HG02798 (cell line): ENCODE data around the gene ELOVL4.

ENCODE experiments used
- ATAC-seq: cut with Tn5 transposase; IDR thresholded peaks from one replicate; pipeline ENCODE4 v1.9.1; 2021; ENCODE audit warnings: mild to moderate bottlenecking; ENCODE audit not compliant: unreplicated experiment, poor library complexity

Gene ELOVL4

GRCh38 chr6:79922018-79922417 lies 25.3 kb downstream of the ELOVL4 start:
- ATAC-seq = no peak

GRCh38 chr6:79913369-79913768 lies 34.0 kb downstream of the ELOVL4 start:
- no peak for ATAC-seq

DNA sequence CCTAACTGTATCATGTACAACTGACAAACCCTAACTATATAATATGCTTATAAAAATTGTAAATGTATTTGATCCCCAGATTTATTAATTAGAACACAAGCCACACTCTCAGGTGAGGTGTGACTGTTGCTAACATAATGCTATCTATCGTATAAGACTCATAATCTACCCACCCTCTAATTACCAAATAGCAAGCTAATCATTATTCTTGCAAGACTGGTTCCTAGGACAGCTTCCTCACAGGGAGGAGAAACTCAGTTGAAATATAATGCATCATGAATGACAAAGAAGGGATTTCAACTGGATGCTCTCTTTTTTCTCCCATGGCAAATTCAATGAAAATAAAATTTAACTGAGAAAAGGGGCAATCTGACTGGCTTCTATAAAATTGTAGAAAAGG lies 35.4 kb downstream of the ELOVL4 start:
- ATAC-seq = no peak

- no peak for ATAC-seq
Observed at GRCh38 chr6:79909517-79909916, 37.8 kb downstream of the ELOVL4 start.

- ATAC-seq = no peak
Observed at GRCh38 chr6:79902046-79902445, 45.3 kb downstream of the ELOVL4 start.

DNA sequence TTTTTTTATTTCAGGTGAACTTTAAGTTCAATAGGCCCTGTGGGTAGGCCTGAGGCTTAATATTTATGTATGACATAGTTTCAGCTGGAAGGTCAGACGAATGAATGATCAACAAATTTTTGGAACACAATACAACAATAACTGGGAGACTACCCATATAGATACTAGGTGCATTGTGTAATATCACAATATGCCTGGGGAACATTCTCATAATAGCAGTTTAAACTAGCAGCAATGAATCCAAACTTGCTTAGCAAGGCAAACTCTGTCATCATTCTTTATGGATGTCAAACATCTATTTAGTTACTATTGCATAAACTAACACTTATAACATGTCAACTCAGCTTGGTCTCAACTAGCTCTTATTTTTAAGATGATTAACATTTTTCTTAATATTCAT lies 49.3 kb downstream of the ELOVL4 start:
- no peak for ATAC-seq

GRCh38 chr6:79896075-79896449 lies 51.3 kb downstream of the ELOVL4 start:
- no peak for ATAC-seq

GRCh38 chr6:79895382-79896074 lies 51.8 kb downstream of the ELOVL4 start:
- ATAC-seq = no peak

DNA sequence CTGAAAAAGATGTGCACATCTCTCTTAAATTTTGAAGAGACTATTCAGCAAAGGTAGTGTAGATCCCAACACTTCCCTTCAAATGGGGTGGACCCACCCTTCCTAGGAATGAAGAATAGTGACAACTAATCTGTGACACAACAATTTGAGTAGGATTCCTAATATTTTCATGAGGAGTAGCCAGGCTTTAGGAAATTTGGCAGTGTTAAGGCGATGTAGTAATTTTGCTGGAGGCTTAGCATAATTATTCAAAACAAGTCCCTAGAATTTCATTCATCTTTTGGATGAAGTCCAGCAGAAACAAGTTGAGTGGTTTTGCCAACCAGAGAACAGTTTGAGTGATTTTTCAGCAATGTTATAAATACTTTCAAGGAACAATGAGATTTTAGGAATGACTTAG lies 52.4 kb downstream of the ELOVL4 start:
- no peak for ATAC-seq

GRCh38 chr6:79888587-79888986 lies 58.8 kb downstream of the ELOVL4 start:
- ATAC-seq = no peak

DNA sequence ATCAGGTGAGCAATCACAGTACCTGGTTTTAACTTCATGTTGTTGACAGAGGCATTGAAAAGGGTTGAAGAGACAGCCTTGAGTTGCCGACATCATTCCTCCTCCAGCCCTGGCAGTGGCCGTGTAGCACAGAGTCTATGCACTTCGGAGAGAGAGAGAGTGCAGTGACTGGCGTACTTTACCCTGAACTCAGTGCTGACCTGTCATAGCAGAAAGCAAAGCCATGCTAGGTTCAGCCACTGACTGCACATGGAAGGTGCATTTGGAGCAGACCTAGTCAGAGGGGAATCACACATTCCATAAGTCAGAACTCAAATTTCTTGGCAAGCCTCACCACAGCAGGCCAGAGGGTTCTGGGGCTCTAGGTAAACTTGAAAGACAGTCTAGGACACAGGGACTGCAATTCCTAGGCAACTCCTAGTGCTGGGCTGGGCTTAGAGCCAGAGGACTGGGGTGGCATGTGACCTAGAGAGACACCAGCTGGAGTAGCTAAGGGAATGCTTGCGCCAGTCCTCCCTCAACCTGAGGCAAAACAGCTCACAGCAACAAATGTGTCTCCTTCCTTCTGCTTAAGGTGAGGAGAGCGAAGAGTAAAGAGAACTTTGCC lies 69.1 kb downstream of the ELOVL4 start:
- no peak for ATAC-seq

DNA sequence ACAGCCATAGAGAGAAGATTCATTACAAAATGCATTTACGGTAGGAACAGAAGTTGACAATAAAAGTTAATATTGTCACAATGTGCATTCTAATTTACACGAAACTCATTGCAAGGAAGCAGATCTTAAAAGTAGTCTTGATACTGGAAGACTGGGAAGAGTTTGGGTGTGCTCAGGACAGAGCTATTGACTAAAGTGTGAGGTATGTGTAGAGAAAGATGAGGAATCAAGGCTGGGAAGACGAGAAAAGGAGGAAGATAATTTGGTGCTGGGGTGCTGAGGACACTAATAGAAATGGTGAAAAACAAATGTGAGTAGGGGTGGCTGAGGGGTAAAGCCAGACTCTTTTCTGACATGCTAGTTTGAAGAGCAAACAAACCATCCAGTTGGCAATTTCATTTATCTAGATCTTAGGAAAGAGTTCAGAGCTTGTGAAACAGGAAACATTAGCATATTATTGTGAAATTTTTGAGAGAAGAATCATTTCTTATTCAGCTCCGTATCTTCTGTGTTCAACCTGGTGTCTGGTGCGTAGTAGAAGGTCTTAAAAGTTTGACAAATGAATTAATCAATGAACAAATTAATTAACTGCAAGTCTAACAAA lies 72.7 kb downstream of the ELOVL4 start:
- ATAC-seq = no peak

- ATAC-seq = no peak
Observed at GRCh38 chr6:79872986-79873385, 74.4 kb downstream of the ELOVL4 start.

DNA sequence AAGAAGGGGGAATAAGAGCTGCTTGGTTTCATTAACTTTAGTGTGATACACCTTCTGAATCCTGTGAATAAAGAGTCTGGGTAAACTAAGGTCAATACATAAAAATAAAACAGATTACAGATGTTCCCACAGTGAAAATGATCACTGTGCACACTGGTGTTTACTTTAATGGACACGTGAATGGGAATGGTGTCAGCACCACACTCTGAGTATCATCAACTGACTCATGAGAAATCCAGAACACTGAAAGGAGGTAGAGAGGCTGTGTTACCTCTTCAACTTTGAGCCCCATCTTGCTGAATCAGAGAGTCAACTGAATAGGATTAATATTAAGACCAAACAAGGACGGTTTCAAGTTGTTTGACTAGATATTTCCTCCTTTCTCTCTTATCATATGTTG lies 75.0 kb downstream of the ELOVL4 start:
- no peak for ATAC-seq

DNA sequence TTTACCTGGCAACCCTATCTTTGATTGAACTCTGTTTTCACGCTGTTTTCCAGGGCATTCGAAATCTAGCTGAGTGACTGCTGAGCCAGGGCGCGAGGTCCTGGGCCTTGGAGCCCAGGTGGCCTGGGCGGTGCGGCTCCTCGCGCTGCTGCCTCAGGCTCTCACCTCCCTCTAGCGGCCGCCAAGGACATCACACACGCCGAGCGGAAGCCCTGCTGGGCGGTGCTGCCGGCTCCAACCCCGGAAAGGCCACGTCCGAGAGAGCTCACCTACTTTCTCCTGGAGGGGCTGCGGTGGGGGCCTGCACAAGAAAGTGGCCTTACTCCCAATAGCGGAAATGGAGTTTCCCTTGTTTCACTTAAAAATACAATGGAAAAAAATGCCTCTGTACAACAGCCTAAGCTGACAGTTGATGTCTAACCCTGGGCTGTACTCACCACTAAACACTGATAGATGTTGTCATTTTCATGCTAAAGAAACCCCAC lies 77.7 kb downstream of the ELOVL4 start:
- peak; percentile 100 for ATAC-seq

GRCh38 chr6:79869184-79869583 lies 78.2 kb downstream of the ELOVL4 start:
- no peak for ATAC-seq

DNA sequence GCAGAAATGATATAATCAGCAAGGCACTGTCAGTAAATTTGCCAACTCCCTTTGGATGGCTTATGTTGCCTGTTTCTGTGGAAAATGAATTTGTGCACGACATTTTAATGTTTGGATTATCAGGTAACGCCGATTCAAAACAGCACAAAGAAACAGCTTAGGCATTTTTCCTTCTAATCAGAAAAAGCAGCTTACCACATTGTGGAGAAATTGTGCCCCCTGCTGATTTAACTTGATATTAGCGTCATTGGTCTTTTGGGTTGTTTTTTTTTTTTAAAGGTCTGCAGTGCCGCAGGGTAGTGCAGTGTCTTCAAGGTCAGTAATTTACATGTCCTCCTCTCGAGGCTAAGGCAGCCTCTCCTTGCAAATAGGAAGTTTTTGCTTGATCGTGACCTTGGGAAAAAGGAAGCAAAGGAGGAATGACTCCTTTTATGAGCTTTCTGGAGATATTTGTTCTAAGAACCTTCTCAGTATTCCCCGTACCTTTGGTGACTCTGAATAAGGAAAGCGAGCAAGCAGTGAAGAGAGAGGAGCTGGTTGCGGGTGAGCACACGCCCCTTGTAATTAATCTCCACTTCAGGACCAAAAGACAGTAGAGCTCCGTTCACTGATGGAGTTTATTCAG lies 79.1 kb downstream of the ELOVL4 start:
- no peak for ATAC-seq
